Naive thymus-derived CD8-positive, alpha-beta T cell (primary cell): ENCODE measurements around the gene ABTB1. TPM values are rescaled to one million over a fixed set of nuclear protein-coding genes. Genes with fewer than 3 reads are reported as not detected.

Experiments used
- ATAC-seq, 2 donors: fragments of 150-1000 bp; cut with Tn5 transposase in 1 of 2; sonication (Bioruptor Pico), chemical (Tn5 transposase) in 1 of 2; 1 replicate in 1 of 2; 2 replicates in 1 of 2; pipeline ENCODE4 v1.10.0; 2021; ENCODE audit warnings: mild to moderate bottlenecking in 2 of 2, moderate library complexity in 2 of 2
- POLR2A ChIA-PET: fragments of 350-600 bp; sonication (Branson Sonifier 250); formaldehyde crosslinking; loops from one replicate; lab custom pipeline; 2021; ENCODE audit warnings: antibody characterized with exemption; lab: Charles Lee
- DNase-seq, 10 donors: peaks; one replicate each; pipeline versions ENCODE4 v3.0.0 to v3.0.0-alpha.2; 2020 to 2022
- H3K27ac Mint-ChIP-seq, 10 donors: one replicate each; pipeline ENCODE4 v1.8.0; 2020 to 2022; ENCODE audit warnings: mild to moderate bottlenecking in 10 of 10, mixed read lengths in 10 of 10, moderate library complexity in 4 of 10, inconsistent platforms in 1 of 10
- H3K27me3 Mint-ChIP-seq, 5 donors: one replicate each; pipeline ENCODE4 v1.8.0; 2021 to 2022; ENCODE audit warnings: mixed read lengths in 5 of 5
- H3K36me3 Mint-ChIP-seq, 3 donors: one replicate each; pipeline ENCODE4 v1.8.0; 2020 to 2022; ENCODE audit warnings: mixed read lengths in 3 of 3, mild to moderate bottlenecking in 2 of 3, inconsistent platforms in 1 of 3
- H3K4me1 Mint-ChIP-seq, 4 donors: one replicate each; pipeline ENCODE4 v1.8.0; 2021 to 2022; ENCODE audit warnings: mixed read lengths in 4 of 4
- H3K4me3 Mint-ChIP-seq, 10 donors: one replicate each; pipeline ENCODE4 v1.8.0; 2020 to 2022; ENCODE audit warnings: mild to moderate bottlenecking in 10 of 10, mixed read lengths in 10 of 10, moderate library complexity in 6 of 10, inconsistent platforms in 1 of 10
- H3K9me3 Mint-ChIP-seq, 9 donors: one replicate each; pipeline ENCODE4 v1.8.0; 2020 to 2022; ENCODE audit warnings: mixed read lengths in 9 of 9, mild to moderate bottlenecking in 3 of 9, inconsistent platforms in 1 of 9, moderate library complexity in 1 of 9
- polyA plus RNA-seq, 3 donors: library from polyadenylated mRNA; unstranded; fragments of 300-500 nt; fragmentation: Illumina TruSeq; gene quantifications; one replicate each; pipeline ENCODE4 v1.2.3, GENCODE V29; 2021
- total RNA-seq, 8 experiments: library from RNA in 2 of 8; stranded (reverse) in 2 of 8; gene quantifications; one replicate each; pipeline ENCODE4 v1.2.3 and lab custom pipeline; 2021 to 2026

Gene ABTB1
- total and polyA plus RNA-seq, 5 experiments from 2014 or later: 58.6 to 187 (median 71.9) TPM

- Mint-ChIP-seq H3K27ac (peak overlapping the region in 5 of 10 donors; percentile 10 to 75 (median 25)), H3K4me1 (peaks cover 9 to 22% (median 12%) of the 10 kb centered on the region in 4 donors), H3K27me3 (no peaks in the 10 kb centered on the region), H3K9me3 (no peaks in the 10 kb centered on the region), H3K36me3 (no peaks in the 10 kb centered on the region), H3K4me3 (peak overlapping the region in 2 of 10 donors; percentile 20 to 52)
- POLR2A ChIA-PET: no interaction called here
- DNase-seq: no peak
- no peak for ATAC-seq
Observed at GRCh38 chr3:127668906-127669305, 3.8 kb upstream of the ABTB1 start.

GRCh38 chr3:127669541-127670228 is 3.1 kb upstream of the ABTB1 start:
- H3K27ac Mint-ChIP-seq: peak overlapping the region in 1 of 10 donors; percentile 99

GRCh38 chr3:127670229-127670559 is 2.6 kb upstream of the ABTB1 start:
- H3K4me3 Mint-ChIP-seq: peak overlapping the region in 5 of 10 donors; percentile 34 to 91 (median 50)
- peaks cover 19 to 34% (median 24%) of the 10 kb centered on the region in 4 donors for H3K4me1 Mint-ChIP-seq
- no peaks in the 10 kb centered on the region for H3K27me3 Mint-ChIP-seq
- H3K27ac Mint-ChIP-seq: peak overlapping the region in 3 of 10 donors; percentile 14 to 99 (median 98)
- no peaks in the 10 kb centered on the region for H3K9me3 Mint-ChIP-seq
- POLR2A ChIA-PET: interaction anchor here (0.6 to 1.3 kb wide), 2 partner anchors 40 to 79 kb away, joined by 3 to 4 read pairs; no protein-coding TSS in a partner anchor
- ATAC-seq (no peak), DNase-seq (no peak)
- H3K36me3 Mint-ChIP-seq: no peaks in the 10 kb centered on the region

More at GRCh38 chr3:127669541-127670228, 3.1 kb upstream of the ABTB1 start:
- no peaks in the 10 kb centered on the region for H3K36me3 Mint-ChIP-seq
- DNase-seq (no peak), ATAC-seq (no peak)
- peak overlapping the region in 3 of 10 donors; percentile 43 to 52 (median 50) for H3K4me3 Mint-ChIP-seq
- H3K27me3 Mint-ChIP-seq: no peaks in the 10 kb centered on the region
- POLR2A ChIA-PET: interaction anchor here (0.6 kb wide), 1 partner anchor 79 kb away, joined by 4 read pairs; no protein-coding TSS in a partner anchor
- H3K9me3 Mint-ChIP-seq: no peaks in the 10 kb centered on the region
- peaks cover 16 to 29% (median 19%) of the 10 kb centered on the region in 4 donors for H3K4me1 Mint-ChIP-seq

- Mint-ChIP-seq H3K4me1 (peaks cover 22 to 42% (median 30%) of the 10 kb centered on the region in 4 donors), H3K9me3 (no peaks in the 10 kb centered on the region), H3K27ac (peak overlapping the region; percentile 46 to 99 (median 98)), H3K27me3 (no peaks in the 10 kb centered on the region), H3K4me3 (peak overlapping the region; percentile 66 to 97 (median 94)), H3K36me3 (peaks cover 0 to 3% (median 0%) of the 10 kb centered on the region in 3 donors)
- POLR2A ChIA-PET: interaction anchor here (1.3 to 3.0 kb wide), 3 partner anchors 41 to 80 kb away, joined by 3 to 21 read pairs (median 12); partner anchors contain the start of genes MCM2 and TPRA1
- DNase-seq (no peak), ATAC-seq (no peak)
Observed at GRCh38 chr3:127670761-127671522, 1.8 kb upstream of the ABTB1 start.

GRCh38 chr3:127671523-127672428 is 976 bp upstream of the ABTB1 start:
- Mint-ChIP-seq H3K27ac (peak overlapping the region; percentile 94 to 99 (median 98)), H3K27me3 (no peaks in the 10 kb centered on the region), H3K36me3 (peaks cover 0 to 7% (median 0%) of the 10 kb centered on the region in 3 donors), H3K9me3 (no peaks in the 10 kb centered on the region), H3K4me1 (peaks cover 25 to 47% (median 34%) of the 10 kb centered on the region in 4 donors), H3K4me3 (peak overlapping the region; percentile 84 to 97 (median 94))
- DNase-seq (peak; percentile 19 to 85 (median 64)), ATAC-seq (peak; percentile 17 to 49)
- POLR2A ChIA-PET: interaction anchor here (0.6 to 3.0 kb wide), 10 partner anchors 9 to 1449 kb away, joined by 3 to 21 read pairs (median 4); partner anchors contain the start of genes MCM2, RUVBL1 and TPRA1

GRCh38 chr3:127673191-127674100 is 694 bp downstream of the ABTB1 start:
- H3K9me3 Mint-ChIP-seq: no peaks in the 10 kb centered on the region
- DNase-seq (peak in 9 of 10 donors; percentile 53 to 83 (median 56)), ATAC-seq (peak; percentile 52 to 62)
- H3K36me3 Mint-ChIP-seq: peaks cover 0 to 17% (median 0%) of the 10 kb centered on the region in 3 donors
- H3K4me1 Mint-ChIP-seq: peaks cover 28 to 55% (median 37%) of the 10 kb centered on the region in 4 donors
- no peaks in the 10 kb centered on the region for H3K27me3 Mint-ChIP-seq
- H3K27ac Mint-ChIP-seq: peak overlapping the region; percentile 89 to 99 (median 94)
- H3K4me3 Mint-ChIP-seq: peak overlapping the region; percentile 83 to 98 (median 91)
- POLR2A ChIA-PET: interaction anchor here (1.0 to 3.0 kb wide), 9 partner anchors 9 to 1447 kb away, joined by 3 to 21 read pairs (median 4); partner anchors contain the start of genes MCM2 and TPRA1

- peaks cover 28 to 55% (median 40%) of the 10 kb centered on the region in 4 donors for H3K4me1 Mint-ChIP-seq
- H3K36me3 Mint-ChIP-seq: peaks cover 0 to 22% (median 0%) of the 10 kb centered on the region in 3 donors
- no peaks in the 10 kb centered on the region for H3K27me3 Mint-ChIP-seq
- ATAC-seq (no peak), DNase-seq (peak in 5 of 10 donors; percentile 15 to 58 (median 31))
- no peaks in the 10 kb centered on the region for H3K9me3 Mint-ChIP-seq
- peak overlapping the region; percentile 83 to 98 (median 91) for H3K4me3 Mint-ChIP-seq
- H3K27ac Mint-ChIP-seq: peak overlapping the region; percentile 89 to 99 (median 94)
- POLR2A ChIA-PET: interaction anchor here (2.0 kb wide), 1 partner anchor 9 kb away, joined by 8 read pairs; no protein-coding TSS in a partner anchor
Observed at GRCh38 chr3:127674101-127674721, 1.5 kb downstream of the ABTB1 start.

GRCh38 chr3:127674790-127675189 is 2.0 kb downstream of the ABTB1 start:
- DNase-seq (no peak), ATAC-seq (no peak)
- Mint-ChIP-seq H3K4me1 (peaks cover 28 to 55% (median 41%) of the 10 kb centered on the region in 4 donors), H3K36me3 (peaks cover 0 to 22% (median 0%) of the 10 kb centered on the region in 3 donors), H3K9me3 (no peaks in the 10 kb centered on the region), H3K27ac (peak overlapping the region; percentile 74 to 99 (median 92)), H3K4me3 (peak overlapping the region; percentile 83 to 98 (median 91)), H3K27me3 (no peaks in the 10 kb centered on the region)
- POLR2A ChIA-PET: interaction anchor here (2.0 kb wide), 1 partner anchor 9 kb away, joined by 8 read pairs; no protein-coding TSS in a partner anchor

- POLR2A ChIA-PET: interaction anchor here (0.5 to 0.7 kb wide), 4 partner anchors 18 to 384 kb away, joined by 4 to 6 read pairs (median 4); no protein-coding TSS in a partner anchor
- peaks cover 28 to 54% (median 40%) of the 10 kb centered on the region in 4 donors for H3K4me1 Mint-ChIP-seq
- ATAC-seq (no peak), DNase-seq (peak in 2 of 10 donors; percentile 16 to 60)
- no peaks in the 10 kb centered on the region for H3K9me3 Mint-ChIP-seq
- no peaks in the 10 kb centered on the region for H3K27me3 Mint-ChIP-seq
- H3K36me3 Mint-ChIP-seq: peaks cover 0 to 22% (median 0%) of the 10 kb centered on the region in 3 donors
- peak overlapping the region in 4 of 10 donors; percentile 15 to 56 (median 39) for H3K4me3 Mint-ChIP-seq
- peak overlapping the region in 7 of 10 donors; percentile 31 to 89 (median 60) for H3K27ac Mint-ChIP-seq
Observed at GRCh38 chr3:127675651-127676391, 3.1 kb downstream of the ABTB1 start.
